IMR-90 (cell line): ENCODE data around the gene PLA2G2D.

Source experiments
- BHLHE40 ChIP-seq: fragments of 150-350 bp; IDR thresholded peaks from 2 replicates; pipeline ENCODE4 v1.6.1; 2016; ENCODE audit warnings: mild to moderate bottlenecking, low read depth, low read length
- CEBPB ChIP-seq: IDR thresholded peaks from 2 replicates; pipeline ENCODE4 v1.6.1; 2012; ENCODE audit warnings: low read depth, low read length, improper control_type of control experiment
- CTCF ChIP-seq: conservative IDR thresholded peaks from 2 replicates; pipeline ENCODE4 v1.5.1; 2012; ENCODE audit warnings: mild to moderate bottlenecking, low read depth, low read length, improper control_type of control experiment
- FOS ChIP-seq: fragments of 150-350 bp; IDR thresholded peaks from 2 replicates; pipeline ENCODE4 v1.6.1; 2016; ENCODE audit warnings: low read depth, low read length
- MAFK ChIP-seq: IDR thresholded peaks from 2 replicates; pipeline ENCODE4 v1.6.1; 2012; ENCODE audit warnings: low read depth, low read length, improper control_type of control experiment
- MAZ ChIP-seq: IDR thresholded peaks from 2 replicates; pipeline ENCODE4 v1.6.1; 2012; ENCODE audit warnings: low read depth, mild to moderate bottlenecking, low read length, improper control_type of control experiment, moderate library complexity, borderline replicate concordance
- MXI1 ChIP-seq: IDR thresholded peaks from 2 replicates; pipeline ENCODE4 v1.6.1; 2012; ENCODE audit warnings: low read depth, mild to moderate bottlenecking, low read length, moderate library complexity, borderline replicate concordance
- POLR2A ChIP-seq: IDR thresholded peaks from 2 replicates; pipeline ENCODE4 v1.6.1; 2012; ENCODE audit warnings: mild to moderate bottlenecking, low read depth, low read length
- RAD21 ChIP-seq: IDR thresholded peaks from 2 replicates; pipeline ENCODE4 v1.6.1; 2012; ENCODE audit warnings: low read length, improper control_type of control experiment
- RCOR1 ChIP-seq: IDR thresholded peaks from 2 replicates; pipeline ENCODE4 v1.6.1; 2012; ENCODE audit warnings: mild to moderate bottlenecking, low read length, improper control_type of control experiment; ENCODE audit not compliant: insufficient replicate concordance
- RFX5 ChIP-seq: IDR thresholded peaks from 2 replicates; pipeline ENCODE4 v1.8.0; 2012; ENCODE audit warnings: low read depth, mild to moderate bottlenecking, low read length, moderate library complexity
- SMC3 ChIP-seq: fragments of 150-350 bp; IDR thresholded peaks from 2 replicates; pipeline ENCODE4 v1.6.1; 2016; ENCODE audit warnings: low read depth, mild to moderate bottlenecking, antibody characterized with exemption, low read length, moderate library complexity
- TF ChIP-seq, protein P1 (sequence below): fragments of 150-350 bp; IDR thresholded peaks from 2 replicates; pipeline ENCODE4 v1.6.1; 2017; ENCODE audit warnings: mild to moderate bottlenecking, antibody characterized with exemption, low read length, low read depth
- TF ChIP-seq, protein P2 (sequence below): fragments of 150-350 bp; IDR thresholded peaks from 2 replicates; pipeline ENCODE4 v1.6.1; 2016; ENCODE audit warnings: low read depth, mild to moderate bottlenecking, low read length, moderate library complexity, borderline replicate concordance

DNA sequence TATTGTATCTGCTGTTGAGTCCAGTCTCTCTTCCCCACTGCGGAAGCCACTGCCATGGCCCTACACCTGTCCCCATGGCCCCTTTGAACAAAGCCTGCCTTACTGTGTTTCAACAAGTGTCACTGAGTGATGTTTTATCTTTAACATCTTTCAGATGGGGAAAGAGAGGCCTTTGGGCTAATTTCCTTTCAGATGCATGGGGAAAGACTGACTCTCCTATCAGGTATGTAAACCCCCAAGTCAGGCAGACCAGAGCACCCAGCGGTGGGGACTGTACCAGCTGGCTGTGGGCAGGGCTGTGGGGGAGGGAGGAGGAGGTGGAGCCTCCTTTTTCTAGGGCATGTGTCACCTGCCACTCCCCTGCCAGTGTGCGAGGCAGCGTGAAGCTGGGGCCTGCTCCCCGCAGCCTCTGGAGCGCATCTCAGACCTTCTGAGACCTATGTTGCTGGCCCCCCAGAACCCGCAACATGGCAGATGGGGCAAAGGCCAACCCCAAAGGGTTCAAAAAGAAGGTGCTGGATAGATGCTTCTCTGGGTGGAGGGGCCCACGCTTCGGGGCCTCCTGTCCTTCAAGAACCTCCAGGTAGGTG is 19.7 kb upstream of the PLA2G2D start, which contains the start of gene PLA2G2F:
- TF ChIP-seq CTCF: no peak
- no peak for TF ChIP-seq POLR2A
- no peak for TF ChIP-seq MXI1
- TF ChIP-seq RCOR1: no peak
- no peak for TF ChIP-seq MAFK
- TF ChIP-seq, protein P1, sequence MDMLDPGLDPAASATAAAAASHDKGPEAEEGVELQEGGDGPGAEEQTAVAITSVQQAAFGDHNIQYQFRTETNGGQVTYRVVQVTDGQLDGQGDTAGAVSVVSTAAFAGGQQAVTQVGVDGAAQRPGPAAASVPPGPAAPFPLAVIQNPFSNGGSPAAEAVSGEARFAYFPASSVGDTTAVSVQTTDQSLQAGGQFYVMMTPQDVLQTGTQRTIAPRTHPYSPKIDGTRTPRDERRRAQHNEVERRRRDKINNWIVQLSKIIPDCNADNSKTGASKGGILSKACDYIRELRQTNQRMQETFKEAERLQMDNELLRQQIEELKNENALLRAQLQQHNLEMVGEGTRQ: no peak
- TF ChIP-seq RAD21: no peak
- no peak for TF ChIP-seq SMC3
- TF ChIP-seq, protein P2, sequence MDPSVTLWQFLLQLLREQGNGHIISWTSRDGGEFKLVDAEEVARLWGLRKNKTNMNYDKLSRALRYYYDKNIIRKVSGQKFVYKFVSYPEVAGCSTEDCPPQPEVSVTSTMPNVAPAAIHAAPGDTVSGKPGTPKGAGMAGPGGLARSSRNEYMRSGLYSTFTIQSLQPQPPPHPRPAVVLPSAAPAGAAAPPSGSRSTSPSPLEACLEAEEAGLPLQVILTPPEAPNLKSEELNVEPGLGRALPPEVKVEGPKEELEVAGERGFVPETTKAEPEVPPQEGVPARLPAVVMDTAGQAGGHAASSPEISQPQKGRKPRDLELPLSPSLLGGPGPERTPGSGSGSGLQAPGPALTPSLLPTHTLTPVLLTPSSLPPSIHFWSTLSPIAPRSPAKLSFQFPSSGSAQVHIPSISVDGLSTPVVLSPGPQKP: no peak
- no peak for TF ChIP-seq MAZ
- TF ChIP-seq FOS: no peak
- TF ChIP-seq RFX5: no peak
- TF ChIP-seq BHLHE40: no peak
- no peak for TF ChIP-seq CEBPB
